Glomerular visceral epithelial cell (primary cell): Measurements from ENCODE around the gene SPTLC2.

Source experiments
- DNase-seq: peaks from one replicate; pipeline ENCODE4 v3.0.0-alpha.2; 2016; ENCODE audit errors: extremely low spot score

Gene SPTLC2

DNA sequence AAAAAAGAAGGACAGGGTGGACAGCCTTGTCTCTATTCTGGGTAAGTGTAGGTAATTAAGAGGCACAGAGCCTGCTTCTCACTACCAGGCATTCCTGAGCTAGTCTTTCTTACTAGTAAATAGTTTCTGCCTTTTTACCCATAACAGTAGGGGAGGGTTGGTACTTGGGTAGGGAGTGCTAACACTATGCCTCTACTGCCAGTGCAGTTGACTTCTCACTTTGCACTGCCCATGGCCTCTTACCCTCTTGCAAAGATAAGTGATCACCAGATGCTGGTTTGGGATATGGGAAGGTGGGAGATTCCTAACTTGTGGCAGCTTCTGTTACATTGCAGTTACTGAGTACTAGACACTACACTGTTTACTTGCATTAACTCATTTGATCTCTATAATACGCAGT, 146.9 kb downstream of the SPTLC2 start:
- DNase-seq = no peak

DNA sequence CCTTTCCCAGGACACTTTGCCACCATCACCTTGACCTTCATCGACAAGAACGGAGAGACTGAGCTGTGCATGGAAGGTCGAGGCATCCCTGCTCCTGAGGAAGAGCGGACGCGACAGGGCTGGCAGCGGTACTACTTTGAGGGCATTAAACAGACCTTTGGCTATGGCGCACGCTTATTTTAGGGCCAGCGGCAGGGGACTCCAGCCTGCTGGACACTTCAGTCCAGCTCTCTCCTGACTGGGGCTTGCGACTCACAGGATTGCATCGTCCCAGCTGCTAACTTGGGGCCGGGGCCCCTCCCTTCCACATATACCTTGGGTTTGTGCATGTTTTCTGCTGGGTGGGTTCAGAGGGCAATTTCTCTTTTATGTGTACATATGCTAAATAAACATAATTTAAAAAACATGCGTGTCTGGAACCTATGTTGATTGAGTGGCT, 147.4 kb downstream of the SPTLC2 start:
- no peak for DNase-seq

GRCh38 chr14:77467801-77468200, 148.6 kb downstream of the SPTLC2 start:
- no peak for DNase-seq

GRCh38 chr14:77459072-77459723, 157.2 kb downstream of the SPTLC2 start:
- DNase-seq = peak; percentile 71

GRCh38 chr14:77458249-77458950, 158.0 kb downstream of the SPTLC2 start:
- peak; percentile 41 for DNase-seq

DNA sequence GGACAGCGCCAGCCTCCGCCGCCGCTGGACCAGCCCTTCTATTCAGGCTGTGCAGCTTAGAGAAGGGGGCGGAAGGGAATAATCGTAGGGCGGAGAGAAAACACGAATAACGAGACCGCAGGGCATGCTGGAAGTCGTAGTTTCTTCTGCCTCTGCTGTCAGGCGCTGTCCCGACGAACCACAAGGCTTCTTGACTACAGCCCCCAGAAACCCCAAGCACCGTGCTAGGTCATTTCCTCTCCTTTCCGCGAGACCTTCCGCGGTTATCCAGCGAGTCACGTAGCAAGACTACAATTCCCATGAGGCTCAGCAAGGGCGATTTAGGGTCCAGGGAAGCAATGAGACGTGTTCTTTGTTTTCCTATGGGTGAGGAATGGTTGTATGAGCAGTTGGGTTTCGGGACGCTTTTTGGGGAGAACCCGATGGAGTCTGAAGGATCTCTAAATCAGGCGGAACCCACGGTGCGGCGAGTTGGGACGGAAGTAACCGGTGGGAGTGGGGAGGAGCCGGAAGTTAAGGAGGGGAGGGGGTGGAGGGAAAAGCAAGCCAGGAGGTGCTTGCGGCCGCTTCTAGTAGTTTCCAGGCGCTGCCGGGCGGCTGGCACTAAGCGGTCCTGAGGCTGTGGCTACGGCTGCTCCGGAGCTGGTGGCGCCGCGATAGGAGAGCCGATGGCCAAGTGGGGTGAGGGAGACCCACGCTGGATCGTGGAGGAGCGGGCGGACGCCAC, 158.8 kb downstream of the SPTLC2 start, which contains the start of the genes AHSA1 and VIPAS39:
TSS of gene AHSA1 (plus strand) at position 572 of the 727 bp plus-strand sequence. CDS start at position 669, 97 bp downstream.
TSS of gene VIPAS39 (minus strand) at position 80 of the 727 bp plus-strand sequence. CDS start 3,499 bp downstream, outside the sequence.
- DNase-seq = peak; percentile 98

- DNase-seq = no peak
Measured at GRCh38 chr14:77457115-77457521, 159.3 kb downstream of the SPTLC2 start.
